T-helper 2 cell treated with Interferon-gamma antibody and Interleukin-4, amounts not matched to agents 5 μg/mL and 100 μg/mL, for 36 hours (primary cell): Measurements from ENCODE around the gene RBM4B.
A peak's percentile ranks its signal among the peaks of the same experiment; 100 is the strongest.

Source experiments
- DNase-seq: peaks from one replicate; pipeline ENCODE4 v3.0.0; 2021; ENCODE audit warnings: low spot score
- H3K27ac Mint-ChIP-seq: one replicate; pipeline ENCODE4 v1.8.0; 2021; ENCODE audit warnings: mild to moderate bottlenecking, mixed read lengths
- H3K27me3 Mint-ChIP-seq: one replicate; pipeline ENCODE4 v1.8.0; 2021; ENCODE audit warnings: low read depth, mixed read lengths
- H3K36me3 Mint-ChIP-seq: one replicate; pipeline ENCODE4 v1.8.0; 2021; ENCODE audit warnings: low read depth, mixed read lengths
- H3K4me1 Mint-ChIP-seq: one replicate; pipeline ENCODE4 v1.8.0; 2021; ENCODE audit warnings: low read depth, mixed read lengths
- H3K4me3 Mint-ChIP-seq: one replicate; pipeline ENCODE4 v1.8.0; 2022; ENCODE audit warnings: mild to moderate bottlenecking, moderate library complexity, mixed read lengths
- H3K9me3 Mint-ChIP-seq: one replicate; pipeline ENCODE4 v1.8.0; 2021; ENCODE audit warnings: mixed read lengths

The RBM4B gene

GRCh38 chr11:66716996-66717395 lies 39.3 kb upstream of the RBM4B start:
- H3K4me1 Mint-ChIP-seq: peaks cover 6% of the 10 kb centered on the region
- no peak for DNase-seq
- H3K27ac Mint-ChIP-seq: no peak overlapping the region
- H3K4me3 Mint-ChIP-seq: no peak overlapping the region
- H3K27me3 Mint-ChIP-seq: peaks cover 8% of the 10 kb centered on the region
- H3K36me3 Mint-ChIP-seq: no peaks in the 10 kb centered on the region
- no peaks in the 10 kb centered on the region for H3K9me3 Mint-ChIP-seq

- Mint-ChIP-seq H3K4me3 (no peak overlapping the region), H3K27ac (no peak overlapping the region), H3K9me3 (no peaks in the 10 kb centered on the region), H3K36me3 (no peaks in the 10 kb centered on the region), H3K27me3 (peaks cover 11% of the 10 kb centered on the region), H3K4me1 (peaks cover 5% of the 10 kb centered on the region)
- no peak for DNase-seq
These were observed 37.8 kb upstream of the RBM4B start for GRCh38 chr11:66715346-66716085.

- Mint-ChIP-seq H3K4me1 (no peaks in the 10 kb centered on the region), H3K36me3 (no peaks in the 10 kb centered on the region), H3K4me3 (no peak overlapping the region), H3K9me3 (no peaks in the 10 kb centered on the region), H3K27ac (no peak overlapping the region), H3K27me3 (peaks cover 11% of the 10 kb centered on the region)
- DNase-seq: no peak
These were observed 36.2 kb upstream of the RBM4B start for GRCh38 chr11:66713746-66714480.

GRCh38 chr11:66710384-66710930 lies 32.8 kb upstream of the RBM4B start:
- Mint-ChIP-seq H3K27me3 (peaks cover 11% of the 10 kb centered on the region), H3K4me3 (no peak overlapping the region), H3K9me3 (no peaks in the 10 kb centered on the region), H3K27ac (no peak overlapping the region), H3K36me3 (no peaks in the 10 kb centered on the region), H3K4me1 (no peaks in the 10 kb centered on the region)
- no peak for DNase-seq

- no peak for DNase-seq
- no peaks in the 10 kb centered on the region for H3K36me3 Mint-ChIP-seq
- no peak overlapping the region for H3K27ac Mint-ChIP-seq
- no peaks in the 10 kb centered on the region for H3K9me3 Mint-ChIP-seq
- H3K4me3 Mint-ChIP-seq: no peak overlapping the region
- peaks cover 6% of the 10 kb centered on the region for H3K27me3 Mint-ChIP-seq
- no peaks in the 10 kb centered on the region for H3K4me1 Mint-ChIP-seq
These were observed 31.0 kb upstream of the RBM4B start for GRCh38 chr11:66708701-66709100.

- peaks cover 3% of the 10 kb centered on the region for H3K27me3 Mint-ChIP-seq
These were observed 30.4 kb upstream of the RBM4B start for GRCh38 chr11:66708094-66708493.

GRCh38 chr11:66707486-66707885 lies 29.8 kb upstream of the RBM4B start:
- Mint-ChIP-seq H3K4me1 (no peaks in the 10 kb centered on the region), H3K9me3 (no peaks in the 10 kb centered on the region), H3K4me3 (no peak overlapping the region), H3K27me3 (peaks cover 3% of the 10 kb centered on the region), H3K36me3 (no peaks in the 10 kb centered on the region), H3K27ac (no peak overlapping the region)
- no peak for DNase-seq

More at GRCh38 chr11:66708094-66708493, 30.4 kb upstream of the RBM4B start:
- no peak for DNase-seq
- Mint-ChIP-seq H3K4me1 (no peaks in the 10 kb centered on the region), H3K9me3 (no peaks in the 10 kb centered on the region), H3K27ac (no peak overlapping the region), H3K4me3 (no peak overlapping the region), H3K36me3 (no peaks in the 10 kb centered on the region)

- H3K4me1 Mint-ChIP-seq: no peaks in the 10 kb centered on the region
- H3K4me3 Mint-ChIP-seq: no peak overlapping the region
- no peaks in the 10 kb centered on the region for H3K36me3 Mint-ChIP-seq
- H3K9me3 Mint-ChIP-seq: no peaks in the 10 kb centered on the region
- H3K27ac Mint-ChIP-seq: no peak overlapping the region
- no peak for DNase-seq
- peaks cover 3% of the 10 kb centered on the region for H3K27me3 Mint-ChIP-seq
These were observed 29.3 kb upstream of the RBM4B start for GRCh38 chr11:66706989-66707388.

GRCh38 chr11:66705587-66706335 lies 28.1 kb upstream of the RBM4B start:
- Mint-ChIP-seq H3K36me3 (no peaks in the 10 kb centered on the region), H3K4me3 (no peak overlapping the region), H3K27ac (no peak overlapping the region), H3K9me3 (no peaks in the 10 kb centered on the region), H3K4me1 (no peaks in the 10 kb centered on the region), H3K27me3 (no peaks in the 10 kb centered on the region)
- no peak for DNase-seq

GRCh38 chr11:66704659-66705360 lies 27.1 kb upstream of the RBM4B start:
- DNase-seq: no peak
- Mint-ChIP-seq H3K4me3 (no peak overlapping the region), H3K4me1 (no peaks in the 10 kb centered on the region), H3K27me3 (no peaks in the 10 kb centered on the region), H3K27ac (no peak overlapping the region), H3K36me3 (no peaks in the 10 kb centered on the region), H3K9me3 (no peaks in the 10 kb centered on the region)

- Mint-ChIP-seq H3K36me3 (no peaks in the 10 kb centered on the region), H3K27ac (peak overlapping the region; percentile 37), H3K27me3 (no peaks in the 10 kb centered on the region), H3K4me1 (no peaks in the 10 kb centered on the region), H3K4me3 (no peak overlapping the region), H3K9me3 (no peaks in the 10 kb centered on the region)
- no peak for DNase-seq
These were observed 23.9 kb upstream of the RBM4B start for GRCh38 chr11:66701432-66702240.

- no peaks in the 10 kb centered on the region for H3K27me3 Mint-ChIP-seq
- H3K27ac Mint-ChIP-seq: no peak overlapping the region
- H3K9me3 Mint-ChIP-seq: no peaks in the 10 kb centered on the region
- H3K4me3 Mint-ChIP-seq: no peak overlapping the region
- no peaks in the 10 kb centered on the region for H3K4me1 Mint-ChIP-seq
- no peak for DNase-seq
- H3K36me3 Mint-ChIP-seq: no peaks in the 10 kb centered on the region
These were observed 23.1 kb upstream of the RBM4B start for GRCh38 chr11:66700742-66701141.

GRCh38 chr11:66700337-66700736 lies 22.6 kb upstream of the RBM4B start:
- Mint-ChIP-seq H3K4me1 (no peaks in the 10 kb centered on the region), H3K4me3 (no peak overlapping the region), H3K36me3 (no peaks in the 10 kb centered on the region), H3K9me3 (no peaks in the 10 kb centered on the region), H3K27ac (no peak overlapping the region), H3K27me3 (no peaks in the 10 kb centered on the region)
- no peak for DNase-seq
